HUES6 (cell line): ENCODE results near the gene RIPOR1.
A peak's percentile ranks its signal among the peaks of the same experiment; 100 is the strongest.
"Not testable (repeated sequence)": the region's sequence is repeated elsewhere in the genome, so short reads cannot be mapped to it uniquely, and the experiment has no call there.

Experiments
- H3K27ac ChIP-seq: 2 replicates; pipeline ENCODE4 v1.7.0; 2013; ENCODE audit warnings: low read depth, mild to moderate bottlenecking, low read length, inconsistent platforms
- H3K27me3 ChIP-seq: 2 replicates; pipeline ENCODE4 v1.6.1; 2013; ENCODE audit warnings: low read length; ENCODE audit not compliant: control insufficient read depth, insufficient read depth
- H3K36me3 ChIP-seq: 2 replicates; pipeline ENCODE4 v1.6.1; 2013; ENCODE audit warnings: low read length; ENCODE audit not compliant: control insufficient read depth, insufficient read depth
- H3K4me1 ChIP-seq: 2 replicates; pipeline ENCODE4 v1.6.1; 2013; ENCODE audit warnings: low read length; ENCODE audit not compliant: control insufficient read depth, insufficient read depth
- H3K4me3 ChIP-seq: 2 replicates; pipeline ENCODE4 v1.5.1; 2013; ENCODE audit warnings: low read depth, low read length
- H3K9ac ChIP-seq: one replicate; pipeline ENCODE4 v1.6.1; 2013; ENCODE audit warnings: mild to moderate bottlenecking, low read length
- H3K9me3 ChIP-seq: 2 replicates; pipeline ENCODE4 v1.6.1; 2013; ENCODE audit warnings: low read depth, low read length; ENCODE audit not compliant: control insufficient read depth, insufficient read depth

The RIPOR1 gene

DNA sequence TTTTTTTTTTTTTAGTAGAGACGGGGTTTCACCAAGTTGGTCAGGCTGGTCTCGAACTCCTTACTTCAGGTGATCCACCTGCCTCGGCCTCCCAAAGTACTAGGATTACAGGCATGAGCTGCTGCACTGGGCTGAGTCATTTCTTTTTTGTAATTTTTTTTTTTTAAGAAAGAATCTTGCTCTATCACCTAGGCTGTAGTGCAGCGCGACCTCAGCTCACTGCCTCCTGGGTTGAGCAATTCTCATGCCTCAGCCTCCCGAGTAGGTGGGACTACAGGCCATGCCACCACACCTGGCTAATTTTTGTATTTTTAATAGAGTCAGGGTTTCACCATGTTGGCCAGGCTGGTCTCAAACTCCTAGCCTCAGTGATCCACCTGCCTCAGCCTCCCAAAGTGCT, 5.4 kb downstream of the RIPOR1 start:
- H3K9ac ChIP-seq, H3K4me3 ChIP-seq, H3K9me3 ChIP-seq, H3K27ac ChIP-seq, H3K36me3 ChIP-seq: not testable (repeated sequence)
- Histone ChIP-seq H3K27me3 (peaks cover 77% of the 10 kb centered on the region), H3K4me1 (peaks cover 21% of the 10 kb centered on the region; the same call in 1 of the 2 replicates)

DNA sequence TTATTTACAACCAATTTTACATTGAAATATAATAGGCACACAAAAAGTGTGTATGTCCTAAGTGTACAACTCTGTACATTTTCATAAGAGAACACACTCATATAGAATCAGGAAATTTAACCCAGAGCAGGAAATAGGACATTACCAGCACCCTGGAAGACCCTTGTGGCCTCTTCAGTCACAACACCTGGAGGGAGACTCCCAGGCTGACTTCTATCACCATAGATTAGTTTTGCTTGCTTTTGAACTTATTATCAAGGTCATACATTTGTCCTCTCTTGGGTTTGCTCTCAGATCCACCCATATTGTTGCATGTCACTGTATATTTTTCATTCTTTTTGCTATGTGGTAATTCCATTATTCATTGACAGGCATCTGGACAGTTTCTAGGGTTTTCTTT, 5.8 kb downstream of the RIPOR1 start:
- Histone ChIP-seq H3K4me3 (no peak overlapping the region), H3K9ac (no peak overlapping the region), H3K27me3 (peaks cover 77% of the 10 kb centered on the region), H3K27ac (no peak overlapping the region), H3K9me3 (no peaks in the 10 kb centered on the region), H3K4me1 (peaks cover 25% of the 10 kb centered on the region; the same call in 1 of the 2 replicates), H3K36me3 (peaks cover 1% of the 10 kb centered on the region; the same call in 1 of the 2 replicates)

DNA sequence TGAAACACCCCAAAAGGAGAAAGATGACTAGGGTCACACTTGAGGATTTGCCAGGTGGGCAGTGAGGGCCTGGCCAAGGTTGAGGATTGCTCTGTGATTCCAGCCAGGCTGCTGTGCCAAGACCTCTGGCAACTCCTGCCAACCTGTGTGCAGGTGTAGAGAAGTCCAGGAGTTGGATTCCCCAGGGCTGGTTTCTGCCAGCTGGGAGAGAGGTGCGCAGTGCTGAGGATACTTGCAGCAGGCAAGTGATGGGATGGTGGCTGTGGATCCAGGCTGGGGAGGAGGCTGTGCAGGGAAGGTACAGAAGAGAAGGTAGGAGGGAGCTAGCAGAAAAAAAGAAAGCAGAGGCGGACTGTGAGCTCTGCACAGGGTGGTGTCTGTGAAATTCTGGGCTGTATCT, 6.6 kb downstream of the RIPOR1 start:
- H3K9ac ChIP-seq: no peak overlapping the region
- peaks cover 9% of the 10 kb centered on the region for H3K36me3 ChIP-seq
- H3K9me3 ChIP-seq: no peaks in the 10 kb centered on the region
- peaks cover 22% of the 10 kb centered on the region; the same call in 1 of the 2 replicates for H3K4me1 ChIP-seq
- H3K27me3 ChIP-seq: peaks cover 77% of the 10 kb centered on the region
- H3K27ac ChIP-seq: no peak overlapping the region
- H3K4me3 ChIP-seq: no peak overlapping the region

DNA sequence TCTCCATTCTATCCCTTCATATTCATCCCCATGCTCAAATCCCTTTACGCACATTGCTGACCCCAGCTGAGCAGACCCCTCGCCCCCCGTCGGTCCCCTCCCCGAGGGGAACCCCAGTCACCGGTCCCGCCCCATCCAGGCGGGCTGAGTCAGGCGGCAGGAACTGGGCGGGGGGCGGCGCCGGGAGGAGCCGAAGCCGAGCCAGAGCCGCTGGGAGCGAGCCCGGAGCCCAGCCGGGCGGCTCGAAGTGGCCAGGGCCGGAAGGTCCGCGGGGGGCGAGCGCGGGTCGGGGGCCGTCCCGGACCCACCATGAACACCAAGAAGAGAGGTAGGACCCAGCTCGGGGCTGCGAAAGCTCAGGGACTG, 8.6 kb downstream of the RIPOR1 start:
- peak overlapping the region; percentile 59 for H3K9ac ChIP-seq
- H3K36me3 ChIP-seq: peaks cover 28% of the 10 kb centered on the region
- H3K27me3 ChIP-seq: peaks cover 59% of the 10 kb centered on the region
- peak overlapping the region; percentile 76 for H3K4me3 ChIP-seq
- H3K9me3 ChIP-seq: no peaks in the 10 kb centered on the region
- H3K4me1 ChIP-seq: peaks cover 15% of the 10 kb centered on the region; the same call in 1 of the 2 replicates
- peak overlapping the region; percentile 69; the same call in 1 of the 2 replicates for H3K27ac ChIP-seq

DNA sequence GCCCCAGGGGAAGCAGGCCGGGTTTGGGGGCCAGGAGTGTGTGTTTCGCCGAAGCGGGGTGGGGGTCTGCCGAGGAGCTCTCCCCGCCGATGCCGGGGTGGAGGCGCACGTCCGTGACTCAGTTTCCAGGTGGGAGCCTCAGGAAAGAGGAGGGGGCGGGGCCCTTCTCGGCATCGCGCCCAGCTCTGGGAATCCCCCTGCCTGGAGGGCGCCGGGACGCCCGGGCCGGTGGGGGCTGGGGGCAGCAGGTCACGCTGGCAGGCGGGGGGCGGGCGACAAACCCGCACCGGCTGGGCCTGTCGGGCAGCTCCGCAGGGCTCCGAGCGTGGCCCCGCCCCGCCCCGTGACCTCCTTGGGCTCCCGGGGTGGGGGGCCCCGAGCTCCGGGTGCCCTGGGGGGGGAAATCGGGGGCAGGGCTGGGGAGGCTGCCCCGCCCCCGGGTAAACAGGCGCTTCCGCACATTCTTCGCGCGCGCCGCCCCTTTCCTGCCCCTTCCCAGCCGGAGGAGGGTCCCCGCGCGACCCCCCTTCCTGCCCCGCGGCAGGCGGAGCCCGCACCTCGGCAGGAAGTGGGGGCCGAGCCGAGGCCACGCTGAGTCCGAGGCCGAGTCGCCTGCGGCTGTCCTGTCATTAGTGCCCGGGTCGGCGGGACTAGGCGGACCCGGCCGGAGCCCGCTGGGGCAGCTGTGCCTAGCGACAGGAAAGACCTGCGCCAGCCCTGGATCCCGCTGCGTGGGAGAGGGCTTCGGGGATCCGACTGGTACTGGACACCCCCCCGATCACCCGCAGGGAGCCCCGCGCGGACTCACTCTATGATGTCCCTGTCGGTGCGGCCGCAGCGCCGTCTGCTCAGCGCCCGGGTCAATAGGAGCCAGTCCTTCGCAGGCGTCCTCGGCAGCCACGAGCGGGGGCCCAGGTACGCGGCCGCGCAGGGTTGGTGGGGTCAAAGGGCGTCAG, 9.3 kb downstream of the RIPOR1 start:
- peak overlapping the region; percentile 76 for H3K4me3 ChIP-seq
- peaks cover 52% of the 10 kb centered on the region for H3K27me3 ChIP-seq
- no peaks in the 10 kb centered on the region for H3K9me3 ChIP-seq
- H3K4me1 ChIP-seq: peaks cover 15% of the 10 kb centered on the region; the same call in 1 of the 2 replicates
- H3K27ac ChIP-seq: peak overlapping the region; percentile 69; the same call in 1 of the 2 replicates
- peak overlapping the region; percentile 59 for H3K9ac ChIP-seq
- H3K36me3 ChIP-seq: peaks cover 29% of the 10 kb centered on the region

DNA sequence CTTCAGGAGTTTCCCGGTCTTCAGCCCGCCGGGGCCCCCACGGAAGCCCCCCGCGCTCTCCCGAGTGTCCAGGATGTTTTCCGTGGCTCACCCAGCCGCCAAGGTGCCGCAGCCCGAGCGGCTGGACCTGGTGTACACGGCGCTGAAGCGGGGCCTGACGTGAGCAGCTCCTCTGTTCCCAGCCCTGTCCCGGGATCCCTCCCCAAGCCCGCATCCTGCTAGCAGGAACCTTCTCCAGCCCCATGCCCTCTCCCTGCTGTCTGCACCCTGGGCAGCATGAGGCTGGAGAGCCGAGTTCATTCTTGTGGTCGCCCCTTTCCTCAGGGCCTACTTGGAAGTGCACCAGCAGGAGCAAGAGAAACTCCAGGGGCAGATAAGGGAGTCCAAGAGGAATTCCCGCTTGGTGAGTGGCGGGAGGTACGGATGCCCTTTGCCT, 10.1 kb downstream of the RIPOR1 start:
- Histone ChIP-seq H3K9ac (peak overlapping the region; percentile 45), H3K36me3 (peaks cover 36% of the 10 kb centered on the region), H3K27ac (no peak overlapping the region), H3K4me1 (peaks cover 15% of the 10 kb centered on the region; the same call in 1 of the 2 replicates), H3K9me3 (no peaks in the 10 kb centered on the region), H3K4me3 (peak overlapping the region; percentile 76), H3K27me3 (peaks cover 46% of the 10 kb centered on the region)

DNA sequence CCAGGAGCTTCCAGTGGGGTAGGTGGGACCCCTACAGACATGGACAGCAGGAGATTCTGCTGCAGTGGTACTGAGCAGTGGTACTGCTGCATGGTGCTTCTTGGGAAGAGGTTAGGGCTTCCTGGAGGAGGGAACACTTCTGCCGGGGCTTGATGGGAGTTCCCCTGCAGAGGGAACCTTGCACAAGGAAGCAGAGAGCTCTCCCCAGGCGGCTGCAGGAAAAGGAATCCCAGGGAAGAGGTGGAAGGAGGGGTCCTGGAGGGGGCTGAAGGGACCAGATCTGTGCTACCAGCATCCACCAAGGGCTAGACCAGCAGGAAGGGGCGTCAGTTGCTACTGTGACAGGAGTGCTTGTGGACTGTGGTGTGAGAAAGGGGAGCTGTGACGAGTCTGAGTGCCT, 10.6 kb downstream of the RIPOR1 start:
- Histone ChIP-seq H3K4me1 (peaks cover 15% of the 10 kb centered on the region; the same call in 1 of the 2 replicates), H3K27me3 (peaks cover 46% of the 10 kb centered on the region), H3K4me3 (no peak overlapping the region), H3K9me3 (no peaks in the 10 kb centered on the region), H3K36me3 (peaks cover 42% of the 10 kb centered on the region), H3K27ac (no peak overlapping the region), H3K9ac (no peak overlapping the region)

DNA sequence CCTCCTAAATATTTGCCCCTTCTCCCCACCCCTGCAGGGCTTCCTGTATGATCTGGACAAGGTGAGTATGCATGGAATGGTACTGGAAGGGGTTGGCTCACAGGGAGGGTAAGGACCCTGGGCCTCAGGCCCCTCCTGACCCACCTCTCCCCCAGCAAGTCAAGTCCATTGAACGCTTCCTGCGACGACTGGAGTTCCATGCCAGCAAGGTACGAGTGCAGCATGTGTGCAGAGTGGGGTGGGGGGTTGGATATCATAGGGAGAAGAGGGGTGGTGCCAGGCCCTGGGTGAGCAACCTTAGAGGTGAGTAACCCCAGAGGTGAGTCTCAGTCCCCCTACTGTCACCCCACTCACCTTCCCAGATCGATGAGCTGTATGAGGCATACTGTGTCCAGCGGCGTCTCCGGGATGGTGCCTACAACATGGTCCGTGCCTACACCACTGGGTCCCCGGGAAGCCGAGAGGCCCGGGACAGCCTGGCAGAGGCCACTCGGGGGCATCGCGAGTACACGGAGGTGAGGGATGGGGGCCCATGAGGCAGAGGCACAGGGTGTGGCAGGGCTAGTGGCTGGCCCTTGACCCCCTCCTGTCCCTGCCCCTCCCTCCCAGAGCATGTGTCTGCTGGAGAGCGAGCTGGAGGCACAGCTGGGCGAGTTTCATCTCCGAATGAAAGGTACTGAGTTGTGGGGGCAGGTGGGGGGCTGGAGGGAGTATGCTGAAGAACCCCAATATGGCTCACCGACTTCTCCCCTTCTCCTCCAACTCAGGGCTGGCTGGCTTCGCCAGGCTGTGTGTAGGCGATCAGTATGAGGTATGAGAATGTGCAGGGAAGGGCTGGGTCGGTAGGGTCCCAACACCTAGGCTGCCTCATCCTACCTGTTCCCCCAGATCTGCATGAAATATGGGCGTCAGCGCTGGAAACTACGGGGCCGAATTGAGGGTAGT, 11.3 kb downstream of the RIPOR1 start:
- H3K4me1 ChIP-seq: peaks cover 15% of the 10 kb centered on the region; the same call in 1 of the 2 replicates
- no peak overlapping the region for H3K27ac ChIP-seq
- H3K4me3 ChIP-seq: no peak overlapping the region
- no peaks in the 10 kb centered on the region for H3K9me3 ChIP-seq
- peaks cover 48% of the 10 kb centered on the region for H3K36me3 ChIP-seq
- peaks cover 46% of the 10 kb centered on the region for H3K27me3 ChIP-seq
- no peak overlapping the region for H3K9ac ChIP-seq

DNA sequence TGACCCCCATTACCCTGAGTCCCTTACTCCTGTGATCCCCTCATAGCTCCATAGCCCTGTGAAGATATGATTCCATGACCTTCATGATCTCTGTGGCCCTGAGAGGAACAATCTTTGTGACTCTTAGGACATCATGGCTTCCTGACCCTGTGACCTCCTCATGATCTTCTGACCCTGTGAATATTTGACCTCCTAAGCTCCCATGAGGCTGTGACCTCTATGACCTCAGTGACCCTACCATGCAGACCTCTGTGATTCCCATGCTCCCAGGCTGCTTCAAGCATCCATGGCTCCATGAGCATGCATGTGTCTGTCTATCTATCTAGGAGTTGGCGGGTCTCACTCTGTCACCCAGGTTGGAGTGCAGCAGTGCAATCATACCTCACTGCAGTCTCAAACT, 12.1 kb downstream of the RIPOR1 start:
- Histone ChIP-seq H3K9ac (no peak overlapping the region), H3K4me1 (peaks cover 15% of the 10 kb centered on the region; the same call in 1 of the 2 replicates), H3K36me3 (peaks cover 55% of the 10 kb centered on the region), H3K4me3 (no peak overlapping the region), H3K9me3 (no peaks in the 10 kb centered on the region), H3K27me3 (peaks cover 38% of the 10 kb centered on the region), H3K27ac (no peak overlapping the region)

DNA sequence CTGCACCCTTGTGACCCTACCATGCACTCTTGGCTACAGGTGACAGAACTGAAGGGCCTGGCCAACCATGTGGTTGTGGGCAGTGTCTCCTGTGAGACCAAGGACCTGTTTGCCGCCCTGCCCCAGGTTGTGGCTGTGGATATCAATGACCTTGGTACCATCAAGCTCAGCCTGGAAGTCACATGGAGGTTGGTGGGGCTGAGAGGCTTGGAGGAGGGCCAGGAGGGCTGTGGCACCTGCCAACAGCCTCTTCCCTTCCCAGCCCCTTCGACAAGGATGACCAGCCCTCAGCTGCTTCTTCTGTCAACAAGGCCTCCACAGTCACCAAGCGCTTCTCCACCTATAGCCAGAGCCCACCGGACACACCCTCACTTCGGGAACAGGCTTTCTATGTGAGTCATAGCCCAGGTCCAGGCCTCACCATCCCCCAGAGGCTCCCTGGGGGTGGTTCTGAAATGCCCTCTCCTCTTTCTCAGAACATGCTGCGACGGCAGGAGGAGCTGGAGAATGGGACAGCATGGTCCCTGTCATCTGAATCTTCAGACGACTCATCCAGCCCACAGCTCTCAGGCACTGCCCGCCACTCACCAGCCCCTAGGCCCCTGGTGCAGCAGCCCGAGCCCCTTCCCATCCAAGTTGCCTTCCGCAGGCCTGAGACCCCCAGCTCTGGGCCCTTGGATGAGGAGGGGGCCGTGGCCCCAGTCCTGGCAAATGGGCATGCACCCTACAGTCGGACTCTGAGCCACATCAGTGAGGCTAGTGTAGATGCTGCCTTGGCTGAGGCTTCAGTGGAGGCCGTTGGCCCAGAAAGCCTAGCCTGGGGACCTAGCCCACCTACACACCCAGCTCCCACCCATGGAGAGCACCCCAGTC, 13.0 kb downstream of the RIPOR1 start:
- no peaks in the 10 kb centered on the region for H3K9me3 ChIP-seq
- no peak overlapping the region for H3K9ac ChIP-seq
- H3K36me3 ChIP-seq: peaks cover 63% of the 10 kb centered on the region
- peaks cover 11% of the 10 kb centered on the region; the same call in 1 of the 2 replicates for H3K4me1 ChIP-seq
- no peak overlapping the region for H3K4me3 ChIP-seq
- H3K27me3 ChIP-seq: peaks cover 29% of the 10 kb centered on the region
- H3K27ac ChIP-seq: no peak overlapping the region
